Right lobe of liver (tissue), 6 donors: ENCODE results near the gene NAP1L1. TPM values are rescaled to one million over a fixed set of nuclear protein-coding genes. Genes with fewer than 3 reads are reported as not detected.

Experiments
- ATAC-seq, 4 donors: fragments of 200-7000 bp; cut with Tn5 transposase; one replicate each; pipeline ENCODE4 v1.9.1; 2020; ENCODE audit warnings: mild to moderate bottlenecking in 4 of 4, moderate library complexity in 4 of 4
- DNase-seq, 3 donors: peaks; one replicate each; pipeline ENCODE4 v3.0.0-alpha.2; 2020
- H3K27ac ChIP-seq, 3 donors: fragments of 200-600 bp; one replicate each; pipeline ENCODE4 v1.8.0; 2022
- H3K27me3 ChIP-seq, 2 donors: fragments of 200-600 bp; one replicate each; pipeline ENCODE4 v1.8.0; 2022
- H3K36me3 ChIP-seq, 4 donors: fragments of 200-600 bp; sonication (generic) in 1 of 4; one replicate each; pipeline versions ENCODE4 v1.5.1 to v1.8.0; 2017 to 2022; ENCODE audit warnings: control low read depth in 1 of 4
- H3K4me1 ChIP-seq, 4 donors: fragments of 200-600 bp; sonication (generic) in 1 of 4; one replicate each; pipeline versions ENCODE4 v1.5.1 to v1.8.0; 2017 to 2022; ENCODE audit warnings: control low read depth in 1 of 4
- H3K4me3 ChIP-seq, 3 donors: fragments of 200-600 bp; one replicate each; pipeline ENCODE4 v1.8.0; 2022
- H3K9me3 ChIP-seq, 4 donors: fragments of 200-600 bp; sonication (generic) in 1 of 4; one replicate each; pipeline versions ENCODE4 v1.5.1 to v1.8.0; 2017 to 2022; ENCODE audit warnings: control low read depth in 1 of 4
- POLR2A ChIP-seq: fragments of 450-650 bp; IDR thresholded peaks from one replicate; pipeline ENCODE4 v1.6.1; 2017; ENCODE audit warnings: antibody characterized with exemption, mild to moderate bottlenecking
- WGBS: methylation state at CpG from one replicate; pipeline ENCODE4 v1.1.6; 2018; ENCODE audit warnings: low coverage, low lambda C conversion rate; ENCODE audit not compliant: insufficient coverage; ENCODE audit errors: missing lambda C conversion rate; 5-methylcytosine and 5-hydroxymethylcytosine counted together
- intact Hi-C, 2 donors: fragments of 100-400 bp; cut with DNase I; formaldehyde crosslinking; loops; one replicate each; pipeline versions ENCODE4 v1.11.2 to v1.14.1; 2022
- total RNA-seq, 6 experiments: library from RNA; depleted of rRNA in 2 of 6; stranded (reverse); fragments of >200 nt in 2 of 6; fragmentation: NEBNext Ultra II Directional in 3 of 6; extraction: Animal tissue kit (Norgen Biotek cat#: 25700) in 3 of 6; gene quantifications; one replicate each; pipeline versions ENCODE4 v1.1.0 to v1.2.4, GENCODE V29; 2016 to 2023
- TF ChIP-seq, protein P1 (sequence below), 4 donors: fragments of 200-600 bp in 3 of 4; fragments of 450-650 bp in 1 of 4; IDR thresholded peaks; one replicate each; pipeline versions ENCODE4 v1.5.1 to v1.8.0; 2016 to 2022; ENCODE audit warnings: antibody characterized with exemption in 4 of 4, mild to moderate bottlenecking in 2 of 4
- donor health status: DM: no; HTN: yes; CAD: no.
- donor health status: DM: no; HTN: no; CAD: no.
- donor health status: DM: no; HTN: no; CAD: no.
- donor health status: DM: no; HTN: yes; CAD: no.
- donor health status: DM: no; HTN: yes; CAD: no.

NAP1L1 gene
- total RNA-seq, 6 experiments from 2014 or later, result 61.9 to 99.1 (median 81.5) TPM

DNA sequence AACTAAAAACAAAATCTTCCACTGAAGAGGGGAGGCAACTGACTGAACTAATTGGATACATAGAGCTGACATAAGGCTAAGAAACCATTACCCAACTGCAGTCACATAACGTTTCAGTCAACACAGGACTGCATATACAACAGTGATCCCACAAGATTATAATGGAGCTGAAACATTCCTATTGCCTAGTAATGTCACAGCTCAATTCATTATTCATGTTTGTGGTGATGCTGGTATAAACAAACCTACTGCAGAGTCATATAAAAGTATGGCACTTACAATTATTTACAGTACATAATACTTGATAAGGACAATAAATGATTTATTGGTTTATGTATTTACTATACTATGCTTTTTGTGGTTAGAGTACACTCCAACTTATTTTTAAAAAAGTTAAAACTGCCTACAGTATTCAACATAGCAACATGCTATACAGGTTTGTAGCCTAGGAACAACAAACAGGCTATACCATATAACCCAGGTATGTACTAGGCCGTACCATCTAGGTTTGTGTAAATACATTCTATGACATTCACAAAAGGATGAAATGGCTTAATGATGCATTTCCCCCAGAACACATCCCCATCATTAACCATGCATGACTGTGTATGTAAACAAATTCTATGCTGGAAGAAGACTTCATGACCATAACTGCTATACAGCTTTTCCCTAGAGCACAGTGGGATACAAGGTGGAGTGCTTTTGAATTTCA is 4.3 kb downstream of the NAP1L1 start:
- peaks cover 0 to 15% (median 0%) of the 10 kb centered on the region in 4 donors for H3K4me1 ChIP-seq
- ATAC-seq (no peak), DNase-seq (no peak)
- no peak for TF ChIP-seq POLR2A
- no peaks in the 10 kb centered on the region for H3K9me3 ChIP-seq
- no peak overlapping the region for H3K4me3 ChIP-seq
- H3K27ac ChIP-seq, result no peak overlapping the region
- 90% methylated on average over 2 of the region's 2 CpGs for WGBS
- H3K36me3 ChIP-seq, result no peaks in the 10 kb centered on the region
- intact Hi-C loops, result no loop called here
- H3K27me3 ChIP-seq, result no peaks in the 10 kb centered on the region

DNA sequence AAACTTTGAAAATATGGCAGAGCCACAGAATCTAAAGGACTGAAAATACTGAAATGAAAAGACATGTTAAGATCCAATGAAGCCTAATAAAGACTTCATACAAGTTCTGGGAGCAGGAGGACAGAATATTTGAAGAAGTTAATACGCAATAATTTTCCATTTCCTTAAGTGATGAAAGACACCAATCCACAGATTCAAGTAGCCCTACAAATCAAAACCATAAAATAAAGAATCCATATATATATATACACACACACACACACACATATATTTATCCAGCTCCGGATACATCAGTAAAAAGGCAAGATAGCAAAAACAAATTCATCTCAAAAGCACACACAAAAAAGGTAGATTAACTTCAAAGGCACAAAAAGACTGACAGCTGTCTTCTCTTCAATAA is 5.7 kb downstream of the NAP1L1 start:
- Histone ChIP-seq H3K4me3 (no peak overlapping the region), H3K27me3 (no peaks in the 10 kb centered on the region), H3K36me3 (no peaks in the 10 kb centered on the region), H3K9me3 (no peaks in the 10 kb centered on the region), H3K4me1 (peaks cover 0 to 15% (median 0%) of the 10 kb centered on the region in 4 donors), H3K27ac (no peak overlapping the region)
- intact Hi-C loops, result no loop called here
- 100% methylated on average over 2 of the region's 2 CpGs for WGBS
- DNase-seq, result no peak
- ATAC-seq, result no peak
- TF ChIP-seq POLR2A, result no peak
- TF ChIP-seq, protein P1, sequence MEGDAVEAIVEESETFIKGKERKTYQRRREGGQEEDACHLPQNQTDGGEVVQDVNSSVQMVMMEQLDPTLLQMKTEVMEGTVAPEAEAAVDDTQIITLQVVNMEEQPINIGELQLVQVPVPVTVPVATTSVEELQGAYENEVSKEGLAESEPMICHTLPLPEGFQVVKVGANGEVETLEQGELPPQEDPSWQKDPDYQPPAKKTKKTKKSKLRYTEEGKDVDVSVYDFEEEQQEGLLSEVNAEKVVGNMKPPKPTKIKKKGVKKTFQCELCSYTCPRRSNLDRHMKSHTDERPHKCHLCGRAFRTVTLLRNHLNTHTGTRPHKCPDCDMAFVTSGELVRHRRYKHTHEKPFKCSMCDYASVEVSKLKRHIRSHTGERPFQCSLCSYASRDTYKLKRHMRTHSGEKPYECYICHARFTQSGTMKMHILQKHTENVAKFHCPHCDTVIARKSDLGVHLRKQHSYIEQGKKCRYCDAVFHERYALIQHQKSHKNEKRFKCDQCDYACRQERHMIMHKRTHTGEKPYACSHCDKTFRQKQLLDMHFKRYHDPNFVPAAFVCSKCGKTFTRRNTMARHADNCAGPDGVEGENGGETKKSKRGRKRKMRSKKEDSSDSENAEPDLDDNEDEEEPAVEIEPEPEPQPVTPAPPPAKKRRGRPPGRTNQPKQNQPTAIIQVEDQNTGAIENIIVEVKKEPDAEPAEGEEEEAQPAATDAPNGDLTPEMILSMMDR (IDR thresholded peaks at IDR 0.05), result no peak

DNA sequence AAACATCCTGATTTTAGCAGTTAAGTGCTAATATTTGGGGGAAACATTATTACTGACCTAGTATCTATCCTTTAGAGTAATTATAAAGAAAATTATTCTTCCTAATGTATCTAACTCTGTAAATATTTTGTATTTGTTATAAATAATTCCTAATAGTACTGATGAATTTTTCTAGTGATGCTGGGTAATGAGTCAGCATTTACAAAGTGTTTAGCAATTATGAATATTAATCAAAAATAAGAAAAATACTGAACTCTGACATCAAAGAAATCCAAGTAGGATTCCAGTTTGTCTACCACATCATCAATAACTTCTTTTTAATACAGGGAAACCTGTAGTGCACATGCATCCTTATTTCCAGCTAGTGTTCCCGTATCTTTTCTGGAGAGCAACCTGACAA is 9.0 kb downstream of the NAP1L1 start:
- no peak for DNase-seq
- Histone ChIP-seq H3K27ac (no peak overlapping the region), H3K27me3 (no peaks in the 10 kb centered on the region), H3K4me1 (peaks cover 0 to 4% (median 0%) of the 10 kb centered on the region in 4 donors), H3K36me3 (no peaks in the 10 kb centered on the region), H3K9me3 (no peaks in the 10 kb centered on the region), H3K4me3 (no peak overlapping the region)
- intact Hi-C loops, result no loop called here
- no peak for ATAC-seq
- TF ChIP-seq POLR2A, result no peak
- TF ChIP-seq, protein P1 (IDR thresholded peaks at IDR 0.05), result no peak
- 88% methylated on average over 1 of the region's 1 CpG for WGBS

GRCh38 chr12:76074701-76075336 is 9.7 kb downstream of the NAP1L1 start:
- intact Hi-C loops, result no loop called here
- WGBS, result 43% methylated on average over 1 of the region's 1 CpG
- TF ChIP-seq, protein P1 (IDR thresholded peaks at IDR 0.05), result no peak
- TF ChIP-seq POLR2A, result no peak
- H3K27me3 ChIP-seq, result no peaks in the 10 kb centered on the region
- ATAC-seq (no peak), DNase-seq (no peak)
- no peaks in the 10 kb centered on the region for H3K36me3 ChIP-seq
- H3K27ac ChIP-seq, result no peak overlapping the region
- H3K4me3 ChIP-seq, result no peak overlapping the region
- H3K9me3 ChIP-seq, result no peaks in the 10 kb centered on the region
- H3K4me1 ChIP-seq, result peaks cover 0 to 4% (median 0%) of the 10 kb centered on the region in 4 donors

- Histone ChIP-seq H3K36me3 (no peaks in the 10 kb centered on the region), H3K27ac (no peak overlapping the region), H3K9me3 (no peaks in the 10 kb centered on the region), H3K4me3 (no peak overlapping the region), H3K27me3 (no peaks in the 10 kb centered on the region), H3K4me1 (peaks cover 0 to 4% (median 0%) of the 10 kb centered on the region in 4 donors)
- ATAC-seq, result no peak
- TF ChIP-seq POLR2A, result no peak
- TF ChIP-seq, protein P1 (IDR thresholded peaks at IDR 0.05), result no peak
- no peak for DNase-seq
- intact Hi-C loops, result no loop called here
Measured at GRCh38 chr12:76073561-76073960, 10.9 kb downstream of the NAP1L1 start.
